Measurements from ENCODE around the gene JAML.
A peak's percentile ranks its signal among the peaks of the same experiment; 100 is the strongest.

JAML gene

GRCh38 chr11:118145285-118146227, 79.3 kb downstream of the JAML start:
- peak; percentile 83 for TF ChIP-seq CTCF (IDR thresholded peaks at IDR 0.05; ENCODE audit: insufficient read depth, missing control alignments)
- no peak for FAIRE-seq
- DNase-seq (ENCODE audit: insufficient read length, low spot score), result peak; percentile 98

GRCh38 chr11:118144301-118145268, 80.2 kb downstream of the JAML start:
- FAIRE-seq (no peak), DNase-seq (ENCODE audit: insufficient read length, low spot score) (no peak)
- TF ChIP-seq CTCF (IDR thresholded peaks at IDR 0.05; ENCODE audit: insufficient read depth, missing control alignments), result no peak
